CD8-positive, alpha-beta memory T cell (primary cell): ENCODE results near the gene CD82. TPM values are rescaled to one million over a fixed set of nuclear protein-coding genes. Genes with fewer than 3 reads are reported as not detected.

ENCODE experiments used
- CTCF ChIA-PET: fragments of 350-600 bp; sonication (Branson Sonifier 250); formaldehyde crosslinking; loops from one replicate; lab custom pipeline; 2021; ENCODE audit warnings: antibody characterized with exemption; lab: Charles Lee
- POLR2A ChIA-PET: fragments of 350-600 bp; sonication (Branson Sonifier 250); formaldehyde crosslinking; loops from one replicate; lab custom pipeline; 2021; ENCODE audit warnings: antibody characterized with exemption; lab: Charles Lee
- DNase-seq, 5 donors: peaks; one replicate each; pipeline versions ENCODE4 v3.0.0 to v3.0.0-alpha.2; 2020 to 2022; ENCODE audit warnings: mixed read lengths in 1 of 5
- H3K27ac ChIP-seq: one replicate; pipeline ENCODE4 v1.7.0; 2013; ENCODE audit warnings: low read depth, mild to moderate bottlenecking, low read length, moderate library complexity
- H3K27me3 ChIP-seq: 2 replicates; pipeline ENCODE4 v1.7.0; 2013; ENCODE audit warnings: low read length, mild to moderate bottlenecking; ENCODE audit not compliant: insufficient read depth, poor library complexity, severe bottlenecking
- H3K36me3 ChIP-seq: 2 replicates; pipeline ENCODE4 v1.7.0; 2013; ENCODE audit warnings: mild to moderate bottlenecking, low read length, moderate library complexity; ENCODE audit not compliant: insufficient read depth
- H3K4me1 ChIP-seq: 2 replicates; pipeline ENCODE4 v1.7.0; 2013; ENCODE audit warnings: mild to moderate bottlenecking, low read length, moderate library complexity; ENCODE audit not compliant: insufficient read depth
- H3K4me3 ChIP-seq: 2 replicates; pipeline ENCODE4 v1.7.0; 2013; ENCODE audit warnings: mild to moderate bottlenecking, low read length
- H3K9me3 ChIP-seq: 2 replicates; pipeline ENCODE4 v1.7.0; 2013; ENCODE audit warnings: mild to moderate bottlenecking, low read length
- H3K27ac Mint-ChIP-seq, 8 donors: one replicate each; pipeline ENCODE4 v1.8.0; 2020 to 2021; ENCODE audit warnings: mixed read lengths in 8 of 8, mild to moderate bottlenecking in 6 of 8, inconsistent platforms in 3 of 8, moderate library complexity in 3 of 8
- H3K27me3 Mint-ChIP-seq, 2 donors: one replicate each; pipeline ENCODE4 v1.8.0; 2020 to 2021; ENCODE audit warnings: mixed read lengths in 2 of 2, mild to moderate bottlenecking in 1 of 2, moderate library complexity in 1 of 2
- H3K36me3 Mint-ChIP-seq, 3 donors: one replicate each; pipeline ENCODE4 v1.8.0; 2020 to 2021; ENCODE audit warnings: mixed read lengths in 3 of 3, inconsistent platforms in 1 of 3, mild to moderate bottlenecking in 1 of 3
- H3K4me1 Mint-ChIP-seq, 3 donors: one replicate each; pipeline ENCODE4 v1.8.0; 2020 to 2021; ENCODE audit warnings: mixed read lengths in 3 of 3, inconsistent platforms in 1 of 3, mild to moderate bottlenecking in 1 of 3
- H3K4me3 Mint-ChIP-seq, 7 donors: one replicate each; pipeline ENCODE4 v1.8.0; 2020 to 2021; ENCODE audit warnings: mixed read lengths in 7 of 7, mild to moderate bottlenecking in 6 of 7, moderate library complexity in 4 of 7, inconsistent platforms in 2 of 7
- H3K9me3 Mint-ChIP-seq, 5 donors: one replicate each; pipeline ENCODE4 v1.8.0; 2020 to 2022; ENCODE audit warnings: mixed read lengths in 5 of 5, mild to moderate bottlenecking in 3 of 5, moderate library complexity in 2 of 5, inconsistent platforms in 1 of 5
- polyA plus RNA-seq: library from polyadenylated mRNA; unstranded; fragments of 300-500 nt; fragmentation: Illumina TruSeq; gene quantifications from one replicate; pipeline ENCODE4 v1.2.3, GENCODE V29; 2021
- total RNA-seq, 2 experiments: library from RNA; stranded (reverse); gene quantifications; one replicate each; pipeline ENCODE4 v1.2.3, GENCODE V29; 2021

CD82 gene
- total and polyA plus RNA-seq, 3 experiments from 2014 or later, result 131 to 388 (median 356) TPM

GRCh38 chr11:44618561-44619425 is 53.3 kb downstream of the CD82 start:
- H3K27ac Mint-ChIP-seq, result peak overlapping the region in 1 of 8 donors; percentile 89
- H3K4me3 Mint-ChIP-seq, result no peak overlapping the region
- peaks cover 25% of the 10 kb centered on the region for H3K4me1 ChIP-seq
- peaks cover 11% of the 10 kb centered on the region for H3K36me3 ChIP-seq
- H3K4me1 Mint-ChIP-seq, result peaks cover 28 to 51% (median 35%) of the 10 kb centered on the region in 3 donors
- H3K9me3 ChIP-seq, result no peaks in the 10 kb centered on the region
- H3K9me3 Mint-ChIP-seq, result no peaks in the 10 kb centered on the region
- no peaks in the 10 kb centered on the region for H3K27me3 ChIP-seq
- H3K4me3 ChIP-seq, result no peak overlapping the region
- H3K36me3 Mint-ChIP-seq, result peaks cover 0 to 49% (median 4%) of the 10 kb centered on the region in 3 donors
- no peak overlapping the region for H3K27ac ChIP-seq
- ChIA-PET CTCF (interaction anchor here (0.8 to 17.3 kb wide), 4 partner anchors 17 to 157 kb away, joined by 3 to 532 read pairs (median 7); partner anchors contain the start of gene CD82), POLR2A (no interaction called here)
- DNase-seq, result peak in 1 of 5 donors; percentile 23
- H3K27me3 Mint-ChIP-seq, result peaks cover 0 to 2% of the 10 kb centered on the region in 2 donors

- Histone ChIP-seq H3K4me3 (no peak overlapping the region), H3K27ac (no peak overlapping the region), H3K9me3 (no peaks in the 10 kb centered on the region), H3K27me3 (no peaks in the 10 kb centered on the region), H3K4me1 (peaks cover 11% of the 10 kb centered on the region), H3K36me3 (peaks cover 10% of the 10 kb centered on the region)
- Mint-ChIP-seq H3K4me3 (no peak overlapping the region), H3K27ac (peak overlapping the region in 1 of 8 donors; percentile 27), H3K36me3 (peaks cover 0 to 41% (median 2%) of the 10 kb centered on the region in 3 donors), H3K4me1 (peaks cover 18 to 36% (median 24%) of the 10 kb centered on the region in 3 donors), H3K9me3 (no peaks in the 10 kb centered on the region), H3K27me3 (peaks cover 0 to 2% of the 10 kb centered on the region in 2 donors)
- ChIA-PET POLR2A (no interaction called here), CTCF (interaction anchor here (0.7 to 17.3 kb wide), 8 partner anchors 8 to 293 kb away, joined by 3 to 532 read pairs (median 8); partner anchors contain the start of gene CD82)
- DNase-seq, result no peak
These were observed 54.9 kb downstream of the CD82 start for GRCh38 chr11:44620328-44620725.

- H3K27ac ChIP-seq, result no peak overlapping the region
- POLR2A ChIA-PET, result no interaction called here
- no peaks in the 10 kb centered on the region for H3K9me3 ChIP-seq
- H3K36me3 ChIP-seq, result peaks cover 6% of the 10 kb centered on the region
- CTCF ChIA-PET, result interaction anchor here (0.7 to 17.3 kb wide), 13 partner anchors 9 to 292 kb away, joined by 3 to 532 read pairs (median 5); partner anchors contain the start of gene CD82
- no peak overlapping the region for H3K4me3 ChIP-seq
- DNase-seq, result peak; percentile 44 to 69 (median 50)
- peaks cover 6% of the 10 kb centered on the region for H3K4me1 ChIP-seq
- H3K27ac Mint-ChIP-seq, result no peak overlapping the region
- peaks cover 17 to 27% (median 18%) of the 10 kb centered on the region in 3 donors for H3K4me1 Mint-ChIP-seq
- no peaks in the 10 kb centered on the region for H3K27me3 ChIP-seq
- peaks cover 0 to 2% of the 10 kb centered on the region in 2 donors for H3K27me3 Mint-ChIP-seq
- no peaks in the 10 kb centered on the region for H3K9me3 Mint-ChIP-seq
- H3K4me3 Mint-ChIP-seq, result no peak overlapping the region
- H3K36me3 Mint-ChIP-seq, result peaks cover 0 to 32% (median 2%) of the 10 kb centered on the region in 3 donors
These were observed 55.7 kb downstream of the CD82 start for GRCh38 chr11:44621140-44621681.

- ChIA-PET CTCF (interaction anchor here (0.9 to 17.3 kb wide), 11 partner anchors 10 to 289 kb away, joined by 3 to 532 read pairs (median 4); partner anchors contain the start of gene CD82), POLR2A (no interaction called here)
- Histone ChIP-seq H3K4me1 (peaks cover 6% of the 10 kb centered on the region), H3K27ac (no peak overlapping the region), H3K4me3 (no peak overlapping the region), H3K27me3 (no peaks in the 10 kb centered on the region), H3K36me3 (peaks cover 6% of the 10 kb centered on the region), H3K9me3 (no peaks in the 10 kb centered on the region)
- Mint-ChIP-seq H3K27me3 (no peaks in the 10 kb centered on the region), H3K4me1 (peaks cover 13 to 21% (median 14%) of the 10 kb centered on the region in 3 donors), H3K4me3 (no peak overlapping the region), H3K27ac (no peak overlapping the region), H3K9me3 (no peaks in the 10 kb centered on the region), H3K36me3 (peaks cover 0 to 27% (median 2%) of the 10 kb centered on the region in 3 donors)
- peak in 1 of 5 donors; percentile 8 for DNase-seq
These were observed 56.3 kb downstream of the CD82 start for GRCh38 chr11:44621784-44622183.

- Histone ChIP-seq H3K27ac (no peak overlapping the region), H3K27me3 (no peaks in the 10 kb centered on the region), H3K4me3 (no peak overlapping the region), H3K9me3 (no peaks in the 10 kb centered on the region), H3K4me1 (peaks cover 6% of the 10 kb centered on the region), H3K36me3 (peaks cover 6% of the 10 kb centered on the region)
- Mint-ChIP-seq H3K27me3 (no peaks in the 10 kb centered on the region), H3K27ac (no peak overlapping the region), H3K9me3 (no peaks in the 10 kb centered on the region), H3K4me1 (peaks cover 10 to 18% (median 12%) of the 10 kb centered on the region in 3 donors), H3K4me3 (no peak overlapping the region), H3K36me3 (peaks cover 0 to 25% (median 0%) of the 10 kb centered on the region in 3 donors)
- ChIA-PET CTCF (interaction anchor here (0.9 to 17.3 kb wide), 11 partner anchors 10 to 289 kb away, joined by 3 to 532 read pairs (median 4); partner anchors contain the start of gene CD82), POLR2A (interaction anchor here (0.5 kb wide), 1 partner anchor 14 kb away, joined by 4 read pairs; no protein-coding TSS in a partner anchor)
- peak in 1 of 5 donors; percentile 33 for DNase-seq
These were observed 56.8 kb downstream of the CD82 start for GRCh38 chr11:44622190-44622650.

- Histone ChIP-seq H3K27ac (no peak overlapping the region), H3K4me1 (peaks cover 6% of the 10 kb centered on the region), H3K4me3 (no peak overlapping the region), H3K9me3 (no peaks in the 10 kb centered on the region), H3K36me3 (peaks cover 2% of the 10 kb centered on the region), H3K27me3 (no peaks in the 10 kb centered on the region)
- H3K27ac Mint-ChIP-seq, result peak overlapping the region in 4 of 8 donors; percentile 25 to 85 (median 32)
- CTCF ChIA-PET, result interaction anchor here (1.1 to 17.3 kb wide), 7 partner anchors 11 to 288 kb away, joined by 3 to 532 read pairs (median 6); partner anchors contain the start of gene CD82
- POLR2A ChIA-PET, result interaction anchor here (0.5 kb wide), 1 partner anchor 13 kb away, joined by 4 read pairs; no protein-coding TSS in a partner anchor
- H3K4me1 Mint-ChIP-seq, result peaks cover 10 to 16% (median 11%) of the 10 kb centered on the region in 3 donors
- H3K4me3 Mint-ChIP-seq, result no peak overlapping the region
- H3K9me3 Mint-ChIP-seq, result no peaks in the 10 kb centered on the region
- peak in 1 of 5 donors; percentile 39 for DNase-seq
- no peaks in the 10 kb centered on the region for H3K27me3 Mint-ChIP-seq
- peaks cover 0 to 24% (median 0%) of the 10 kb centered on the region in 3 donors for H3K36me3 Mint-ChIP-seq
These were observed 57.3 kb downstream of the CD82 start for GRCh38 chr11:44622721-44623258.

- POLR2A ChIA-PET, result no interaction called here
- Mint-ChIP-seq H3K4me3 (no peak overlapping the region), H3K9me3 (no peaks in the 10 kb centered on the region), H3K4me1 (peaks cover 10 to 14% (median 10%) of the 10 kb centered on the region in 3 donors), H3K36me3 (peaks cover 0 to 21% (median 0%) of the 10 kb centered on the region in 3 donors), H3K27me3 (no peaks in the 10 kb centered on the region), H3K27ac (peak overlapping the region in 5 of 8 donors; percentile 25 to 85 (median 38))
- H3K4me1 ChIP-seq, result peaks cover 6% of the 10 kb centered on the region
- no peaks in the 10 kb centered on the region for H3K36me3 ChIP-seq
- no peaks in the 10 kb centered on the region for H3K27me3 ChIP-seq
- CTCF ChIA-PET, result interaction anchor here (1.5 to 17.3 kb wide), 3 partner anchors 11 to 288 kb away, joined by 4 to 532 read pairs (median 22); partner anchors contain the start of gene CD82
- no peak overlapping the region for H3K4me3 ChIP-seq
- no peak for DNase-seq
- no peak overlapping the region for H3K27ac ChIP-seq
- H3K9me3 ChIP-seq, result no peaks in the 10 kb centered on the region
These were observed 57.9 kb downstream of the CD82 start for GRCh38 chr11:44623341-44623730.
